ENCODE results near the gene MACF1. TPM values are rescaled to one million over a fixed set of nuclear protein-coding genes. Genes with fewer than 3 reads are reported as not detected.
"Not testable (repeated sequence)": the region's sequence is repeated elsewhere in the genome, so short reads cannot be mapped to it uniquely, and the experiment has no call there.

Gene MACF1
- total RNA-seq, 1 donor from 2014 or later = 396 TPM

DNA sequence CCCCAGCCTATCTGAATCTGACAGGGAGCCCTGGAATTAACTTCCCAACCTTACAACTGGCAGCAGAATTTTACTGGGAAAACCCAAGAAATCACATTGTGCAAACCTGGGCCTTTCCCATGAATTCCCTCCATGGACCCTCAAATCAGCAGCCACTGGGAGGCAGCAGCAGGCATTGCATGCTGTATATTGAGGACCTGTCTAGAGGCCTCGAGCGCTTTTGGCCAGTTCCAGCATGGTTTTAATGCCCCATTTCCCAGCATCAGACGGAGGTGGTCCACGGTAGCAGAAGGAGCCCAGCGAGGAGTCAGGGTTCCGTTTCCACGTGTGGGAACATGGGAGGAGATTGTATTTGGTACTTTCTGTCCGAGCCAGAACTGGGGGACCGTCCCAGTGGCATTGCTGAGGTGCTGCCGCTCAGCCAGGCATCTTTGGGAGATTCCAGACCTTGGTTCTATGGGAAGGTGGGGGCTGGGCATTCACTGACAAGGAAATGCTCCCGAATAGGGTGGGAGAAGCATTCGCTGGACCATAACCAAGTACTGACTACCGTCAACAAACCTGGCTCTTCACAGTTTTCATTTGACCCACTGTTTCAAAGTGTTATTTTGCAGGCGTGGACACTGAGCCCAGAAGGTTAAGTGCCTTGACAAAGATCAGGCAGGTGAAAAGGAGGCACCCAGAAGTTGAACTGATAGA, 302.9 kb downstream of the MACF1 start:
- intact Hi-C loops (cut with micrococcal nuclease) = no loop called here

DNA sequence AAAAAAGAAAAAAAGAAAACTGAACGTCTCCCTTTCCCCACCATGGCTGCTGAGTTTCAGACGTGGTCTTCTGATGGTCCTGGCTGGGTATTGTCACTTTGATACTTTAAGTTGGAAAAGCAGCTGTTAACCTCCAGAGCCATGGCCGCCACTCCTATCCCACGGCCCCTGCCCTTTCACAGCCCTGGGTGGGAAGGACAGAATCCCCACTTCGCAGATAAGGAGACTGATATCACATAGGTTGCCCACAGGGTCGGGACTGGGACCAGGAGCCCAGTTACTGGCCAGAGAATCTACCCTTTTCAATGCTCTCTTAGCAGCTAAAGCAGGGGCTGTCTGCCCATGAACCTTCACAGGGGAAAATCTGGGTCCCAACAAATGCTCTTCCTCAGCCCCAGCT, 303.8 kb downstream of the MACF1 start:
- intact Hi-C loops (cut with micrococcal nuclease) = no loop called here

DNA sequence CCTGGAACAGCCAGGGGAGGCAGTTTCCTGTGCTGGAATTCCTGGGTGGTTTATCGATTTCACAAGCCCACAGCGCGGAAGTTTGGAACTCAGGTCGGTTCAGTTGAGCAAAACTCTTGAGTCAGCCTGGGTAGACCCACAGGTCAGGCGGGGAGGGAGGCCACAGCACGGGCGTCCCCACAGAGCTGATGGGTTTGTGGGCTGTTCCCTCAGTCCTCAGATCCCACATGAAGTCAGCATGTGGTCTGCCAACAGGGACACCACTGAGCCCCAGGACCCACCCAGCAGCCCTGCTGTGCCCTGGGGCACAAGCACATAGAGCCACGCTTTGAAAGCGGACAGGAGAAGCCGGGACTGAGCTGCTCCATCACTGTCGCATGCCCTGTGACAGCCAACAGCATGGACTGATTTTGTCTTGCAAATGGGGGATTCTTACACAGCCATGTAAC, 304.4 kb downstream of the MACF1 start:
- intact Hi-C loops (cut with micrococcal nuclease) = no loop called here

DNA sequence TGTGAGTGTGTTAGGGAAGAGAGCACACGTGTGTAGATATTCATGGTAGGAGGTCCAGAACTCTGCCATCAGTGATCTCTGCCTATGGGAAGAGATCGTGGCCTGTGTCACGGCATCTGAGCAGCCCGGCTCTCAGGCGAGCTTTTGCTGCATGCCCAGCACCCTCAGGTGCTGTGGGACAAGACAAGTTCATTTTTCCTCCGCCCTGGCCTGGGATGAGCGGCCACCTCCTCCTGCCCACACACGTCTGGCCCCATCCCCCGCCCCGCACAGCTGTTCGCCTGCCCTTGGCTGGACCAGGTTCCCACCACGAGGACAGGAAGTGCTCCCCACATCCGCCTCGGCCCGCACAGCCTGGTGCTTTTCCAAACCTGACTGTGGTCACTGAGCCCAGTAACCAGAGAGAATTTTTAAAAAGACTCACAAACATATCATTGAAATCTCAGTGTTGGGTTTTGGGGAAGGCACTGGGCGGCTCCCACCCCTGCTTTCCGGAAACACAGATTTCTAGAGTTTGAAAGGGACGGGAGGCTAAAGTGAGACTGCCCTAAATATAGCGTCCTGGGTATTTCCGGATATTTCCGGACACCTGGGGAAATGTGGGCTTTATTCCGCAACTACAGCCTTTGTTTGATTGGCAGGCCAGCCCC, 305.0 kb downstream of the MACF1 start:
- intact Hi-C loops (cut with micrococcal nuclease) = no loop called here

DNA sequence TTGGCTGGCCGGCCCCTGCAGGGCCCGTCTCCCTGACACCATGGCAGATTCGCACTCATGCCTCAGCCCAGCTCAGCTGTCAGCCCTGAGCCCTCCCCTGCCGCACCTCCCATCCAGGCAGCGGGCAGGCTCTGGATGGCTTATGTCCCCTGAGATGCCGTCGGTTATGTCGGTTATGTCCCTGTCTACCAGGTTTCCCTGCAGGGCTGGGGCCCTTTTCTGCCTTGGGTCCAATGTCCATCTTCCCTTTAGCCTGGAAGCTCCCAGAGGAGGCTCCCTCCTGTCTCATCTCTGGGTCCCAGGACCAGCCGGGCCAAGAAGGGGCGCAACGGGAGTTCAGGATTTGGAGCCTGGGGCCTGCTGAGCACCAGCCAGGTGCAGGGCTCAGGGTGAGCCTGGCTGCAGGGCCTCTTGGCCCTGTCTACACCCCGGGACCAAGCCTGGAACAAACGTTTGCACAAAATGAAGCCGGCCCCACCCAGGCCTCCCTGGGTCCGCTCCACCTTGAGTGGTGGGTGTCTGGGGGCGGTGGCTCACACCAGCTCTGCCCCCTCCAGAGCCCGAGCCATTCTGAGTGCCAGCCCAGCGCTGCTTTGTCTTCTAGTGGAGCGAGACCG, 306.2 kb downstream of the MACF1 start:
- intact Hi-C loops (cut with micrococcal nuclease) = not testable (repeated sequence)

DNA sequence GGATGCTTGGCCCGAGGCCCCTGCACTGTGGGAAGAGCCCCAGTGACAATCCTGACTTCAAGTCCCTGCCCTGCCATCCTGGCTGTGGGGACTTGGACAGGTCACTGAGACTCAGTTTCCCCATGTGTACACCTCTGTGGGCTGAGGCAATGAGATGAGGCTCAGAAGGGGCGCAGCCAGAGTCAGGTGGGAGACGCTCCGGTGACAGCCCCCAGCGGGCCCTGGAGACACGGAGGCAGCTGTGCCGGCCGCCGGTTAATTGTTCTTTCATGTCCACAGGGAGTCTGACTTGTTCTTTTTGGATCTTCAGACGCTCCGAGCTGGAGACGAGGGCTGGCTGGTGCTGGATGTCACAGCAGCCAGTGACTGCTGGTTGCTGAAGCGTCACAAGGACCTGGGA, 307.0 kb downstream of the MACF1 start:
- intact Hi-C loops (cut with micrococcal nuclease) = not testable (repeated sequence)

DNA sequence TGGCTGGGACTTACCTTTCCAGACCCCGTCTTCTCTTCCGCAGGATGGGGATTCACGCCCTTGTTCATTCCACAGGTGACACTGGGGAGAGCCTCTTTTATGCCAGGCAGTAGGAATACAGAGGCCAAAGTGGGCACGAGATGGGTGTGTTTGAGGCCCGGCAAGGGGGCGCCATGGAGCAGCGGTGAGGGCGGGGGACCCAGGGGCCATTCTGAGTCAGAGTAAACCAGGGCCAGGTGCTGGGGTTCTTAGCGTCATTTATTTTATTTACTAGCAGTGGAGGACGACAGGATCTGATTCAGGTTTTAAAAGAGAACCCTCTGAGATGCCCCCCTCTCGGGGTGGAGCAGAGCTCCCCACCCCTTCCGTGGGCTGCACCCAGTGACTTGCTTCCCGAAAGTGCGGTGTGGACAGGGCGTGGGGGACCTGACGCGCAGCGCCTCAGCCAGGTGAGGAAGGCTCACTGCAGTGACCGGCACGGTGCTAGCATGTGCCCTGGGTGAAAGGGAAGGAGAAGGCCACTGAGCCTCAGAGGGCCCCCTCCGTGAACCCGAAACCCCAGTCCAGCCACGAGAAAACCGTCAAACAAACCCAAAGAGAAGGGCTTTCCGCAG, 307.8 kb downstream of the MACF1 start:
- intact Hi-C loops (cut with micrococcal nuclease) = not testable (repeated sequence)

DNA sequence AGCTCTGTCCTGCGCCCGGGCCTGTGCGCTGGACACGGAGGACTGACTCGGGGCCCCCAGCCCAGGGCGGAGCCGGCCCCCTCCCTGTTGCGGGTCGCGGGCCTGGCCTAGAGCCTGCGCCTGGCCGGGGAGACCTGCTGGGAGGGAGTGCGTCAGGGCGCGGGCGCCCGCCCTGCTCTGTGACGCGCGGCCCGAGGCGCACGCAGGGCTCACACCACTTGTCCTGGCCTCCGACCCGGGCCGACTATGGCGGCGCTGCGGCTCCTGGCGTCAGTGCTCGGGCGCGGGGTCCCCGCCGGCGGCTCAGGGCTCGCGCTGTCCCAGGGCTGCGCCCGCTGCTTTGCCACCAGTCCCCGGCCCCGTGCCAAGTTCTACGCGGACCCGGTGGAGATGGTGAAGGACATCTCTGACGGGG, 310.2 kb downstream of the MACF1 start:
- intact Hi-C loops (cut with micrococcal nuclease) = not testable (repeated sequence)

DNA sequence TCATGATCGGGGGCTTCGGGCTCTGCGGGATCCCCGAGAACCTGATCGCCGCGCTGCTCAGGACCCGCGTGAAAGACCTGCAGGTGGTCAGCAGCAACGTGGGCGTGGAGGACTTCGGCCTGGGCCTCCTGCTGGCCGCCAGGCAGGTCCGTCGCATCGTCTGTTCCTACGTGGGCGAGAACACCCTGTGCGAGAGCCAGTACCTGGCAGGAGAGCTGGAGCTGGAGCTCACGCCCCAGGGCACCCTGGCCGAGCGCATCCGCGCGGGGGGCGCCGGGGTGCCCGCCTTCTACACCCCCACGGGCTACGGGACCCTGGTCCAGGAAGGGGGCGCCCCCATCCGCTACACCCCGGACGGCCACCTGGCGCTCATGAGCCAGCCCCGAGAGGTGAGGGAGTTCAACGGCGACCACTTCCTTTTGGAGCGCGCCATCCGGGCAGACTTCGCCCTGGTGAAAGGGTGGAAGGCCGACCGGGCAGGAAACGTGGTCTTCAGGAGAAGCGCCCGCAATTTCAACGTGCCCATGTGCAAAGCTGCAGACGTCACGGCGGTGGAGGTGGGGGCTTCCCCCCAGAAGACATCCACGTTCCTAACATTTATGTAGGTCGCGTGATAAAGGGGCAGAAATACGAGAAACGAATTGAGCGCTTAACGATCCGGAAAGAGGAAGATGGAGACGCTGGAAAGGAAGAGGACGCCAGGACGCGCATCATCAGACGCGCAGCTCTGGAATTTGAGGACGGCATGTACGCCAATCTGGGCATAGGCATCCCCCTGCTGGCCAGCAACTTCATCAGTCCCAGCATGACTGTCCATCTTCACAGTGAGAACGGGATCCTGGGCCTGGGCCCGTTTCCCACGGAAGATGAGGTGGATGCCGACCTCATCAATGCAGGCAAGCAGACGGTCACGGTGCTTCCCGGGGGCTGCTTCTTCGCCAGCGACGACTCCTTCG, 310.9 kb downstream of the MACF1 start:
- intact Hi-C loops (cut with micrococcal nuclease) = not testable (repeated sequence)

DNA sequence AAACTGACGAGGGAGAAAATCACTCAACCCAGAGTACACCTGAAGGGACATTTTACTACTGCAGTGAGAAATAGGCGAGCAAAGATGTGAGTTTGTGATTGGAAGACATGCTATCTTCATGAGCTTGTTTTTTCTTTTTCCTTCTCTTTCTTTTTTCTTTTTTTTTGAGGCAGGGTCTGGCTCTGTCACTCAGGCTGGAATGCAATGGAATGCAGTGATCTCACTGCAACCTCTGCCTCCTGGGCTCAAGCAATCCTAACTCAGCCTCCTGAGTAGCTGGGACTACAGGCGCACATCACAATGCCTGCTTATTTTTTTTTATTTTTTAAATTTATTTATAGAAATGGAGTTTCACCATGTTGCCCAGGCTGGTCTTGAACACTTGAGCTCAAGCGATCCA, 312.3 kb downstream of the MACF1 start:
- intact Hi-C loops (cut with micrococcal nuclease) = not testable (repeated sequence)

DNA sequence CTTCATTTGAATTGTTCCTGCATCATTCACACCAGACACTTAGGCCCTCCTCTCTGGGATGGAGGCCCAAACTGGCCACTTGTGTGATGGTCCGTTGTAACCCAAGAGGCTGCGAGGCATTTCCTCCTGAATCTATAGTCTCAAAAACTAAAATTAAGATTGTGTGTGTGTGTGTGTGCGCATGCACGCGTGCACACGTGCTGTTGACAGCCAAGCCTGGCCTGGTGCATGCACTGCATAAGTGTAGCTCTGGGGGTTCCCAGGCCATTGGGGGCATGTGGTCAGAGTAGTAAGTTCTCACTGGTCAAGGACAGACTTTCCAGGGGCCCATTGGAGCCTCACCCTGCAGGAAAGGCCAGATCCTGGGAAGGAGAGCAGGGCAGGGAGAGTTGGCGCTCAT, 313.4 kb downstream of the MACF1 start:
- intact Hi-C loops (cut with micrococcal nuclease) = not testable (repeated sequence)

DNA sequence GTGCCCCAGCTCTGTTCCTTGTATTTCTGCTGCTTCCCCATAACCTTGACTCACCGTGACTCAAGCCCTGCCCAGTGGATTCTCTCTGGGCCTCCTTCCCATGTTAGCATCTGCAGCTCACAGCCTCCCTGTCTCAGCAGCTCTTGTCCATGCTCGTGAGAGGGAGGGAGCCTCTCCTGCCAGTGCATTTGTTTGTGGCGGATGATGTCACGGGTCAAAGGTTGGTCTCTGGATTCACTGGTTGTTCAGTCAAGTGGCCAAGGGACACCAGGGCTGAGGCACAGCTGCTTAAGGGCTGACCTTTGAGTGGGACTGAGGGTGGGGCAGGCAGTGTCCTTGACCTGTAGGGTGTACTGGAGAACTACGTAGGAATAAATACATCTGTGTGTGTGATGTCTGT, 314.9 kb downstream of the MACF1 start:
- intact Hi-C loops (cut with micrococcal nuclease) = not testable (repeated sequence)

DNA sequence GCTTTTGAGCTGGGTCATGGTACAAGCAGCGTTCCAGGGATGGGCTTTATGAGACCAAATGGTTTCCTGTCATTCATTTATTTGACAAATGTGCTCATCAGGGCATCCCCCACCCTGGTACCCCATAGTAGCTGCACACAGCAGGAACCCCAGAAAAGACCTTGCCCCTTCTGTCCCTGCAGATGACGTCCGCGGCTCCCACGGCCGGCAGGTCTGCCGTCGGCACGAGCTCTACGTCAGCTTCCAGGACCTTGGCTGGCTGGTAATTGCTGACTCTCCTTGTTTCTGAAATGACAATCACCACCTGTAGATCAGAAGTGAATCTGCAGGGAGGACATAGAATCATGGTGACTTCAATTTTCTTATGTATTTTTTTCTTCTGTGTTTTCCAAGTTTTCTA, 317.7 kb downstream of the MACF1 start:
- intact Hi-C loops (cut with micrococcal nuclease) = not testable (repeated sequence)

DNA sequence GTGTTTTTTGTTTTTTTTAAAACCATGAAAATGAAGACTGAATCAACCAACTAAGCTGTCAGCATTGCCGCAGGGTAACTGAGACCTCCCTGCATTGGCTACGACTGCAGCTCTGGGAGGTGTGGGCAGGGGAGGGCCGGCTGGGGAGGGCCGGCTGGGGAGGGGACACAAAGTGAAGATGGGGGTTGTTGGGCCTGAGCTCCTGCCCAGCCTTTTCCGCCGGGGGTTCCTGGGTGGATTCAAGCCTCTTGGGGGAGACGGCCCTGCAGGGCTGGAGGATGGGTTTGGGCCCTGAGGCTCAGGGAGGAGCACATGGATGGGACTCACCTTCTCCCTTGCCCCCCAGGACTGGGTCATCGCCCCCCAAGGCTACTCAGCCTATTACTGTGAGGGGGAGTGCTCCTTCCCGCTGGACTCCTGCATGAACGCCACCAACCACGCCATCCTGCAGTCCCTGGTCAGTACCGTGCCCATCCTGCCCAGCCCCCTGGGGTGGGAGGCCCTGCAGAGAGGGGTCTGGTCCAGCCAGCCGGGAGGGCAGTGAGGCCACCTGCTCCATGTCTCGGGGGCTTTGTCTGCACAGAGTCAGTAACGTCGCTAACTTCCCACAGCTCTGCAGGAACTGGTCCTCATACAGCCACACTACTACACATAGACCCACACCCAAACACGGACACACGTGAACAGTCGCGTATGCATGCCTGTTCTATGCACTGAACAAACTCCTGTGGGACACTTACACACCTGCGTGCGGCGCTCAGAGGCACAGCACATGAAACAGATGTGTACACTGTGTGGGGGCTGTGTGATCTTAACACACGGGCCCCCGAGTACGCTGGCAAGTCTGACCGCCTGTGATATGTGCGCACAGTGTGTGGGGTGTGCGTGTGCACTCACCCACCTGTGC, 318.4 kb downstream of the MACF1 start:
- intact Hi-C loops (cut with micrococcal nuclease) = no loop called here

DNA sequence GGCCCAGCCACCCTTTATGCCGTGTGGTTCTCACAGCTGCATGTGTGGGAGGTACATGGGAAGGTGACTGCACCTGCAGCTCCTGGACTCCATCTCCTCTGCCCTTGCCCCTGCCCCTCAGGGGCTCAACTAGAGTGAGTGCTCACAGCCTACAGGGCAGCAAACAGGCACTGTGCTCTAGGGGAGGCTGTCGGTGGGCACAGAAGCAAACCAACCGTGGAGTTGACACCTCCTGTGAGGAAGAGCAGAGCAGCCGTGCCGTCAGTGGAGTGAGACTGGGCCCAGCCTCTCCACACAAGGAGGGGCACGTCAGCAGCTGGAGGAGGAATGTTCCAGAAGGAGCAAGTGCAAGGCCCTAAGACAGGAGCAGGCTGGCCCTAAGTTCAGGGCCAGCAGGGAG, 319.7 kb downstream of the MACF1 start:
- intact Hi-C loops (cut with micrococcal nuclease) = no loop called here

DNA sequence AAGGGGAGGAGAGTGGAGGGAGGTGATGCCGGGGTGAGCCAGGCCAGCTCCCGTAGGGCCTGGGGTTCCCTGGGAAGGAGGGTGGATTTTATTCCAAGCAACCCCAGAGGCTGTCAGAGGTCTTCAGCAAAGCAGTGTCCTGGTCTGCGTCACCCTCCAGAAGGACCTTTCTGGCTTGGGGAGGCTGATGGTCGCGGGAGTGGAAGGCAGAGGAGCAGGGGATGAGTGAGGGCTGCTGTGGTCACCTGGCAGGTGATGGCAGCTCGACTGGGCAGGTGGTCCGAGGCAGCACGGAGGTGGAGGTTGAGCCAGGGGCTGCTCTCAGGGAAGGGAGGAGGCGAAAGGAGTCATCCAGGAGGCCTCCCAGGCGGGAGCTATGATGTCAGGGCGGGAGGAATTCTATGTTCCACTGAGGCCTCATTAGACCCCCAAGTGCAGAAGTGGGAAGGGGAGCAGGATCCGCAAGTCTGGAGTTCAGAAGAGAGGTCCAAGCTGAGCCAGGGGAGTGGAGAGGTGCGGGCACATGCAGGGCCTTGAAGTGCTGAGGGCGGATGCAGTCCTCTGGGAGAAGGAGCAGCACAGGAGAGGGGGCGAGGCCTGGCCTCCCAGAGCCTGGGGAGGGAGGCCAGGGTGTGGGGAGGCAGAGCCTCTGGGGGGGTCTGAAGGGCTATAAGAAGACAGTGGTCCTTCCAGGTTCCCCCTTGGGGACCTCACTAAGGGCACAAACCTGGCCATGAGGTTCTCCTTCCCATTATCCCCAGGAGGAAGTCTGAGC, 320.3 kb downstream of the MACF1 start:
- intact Hi-C loops (cut with micrococcal nuclease) = no loop called here

DNA sequence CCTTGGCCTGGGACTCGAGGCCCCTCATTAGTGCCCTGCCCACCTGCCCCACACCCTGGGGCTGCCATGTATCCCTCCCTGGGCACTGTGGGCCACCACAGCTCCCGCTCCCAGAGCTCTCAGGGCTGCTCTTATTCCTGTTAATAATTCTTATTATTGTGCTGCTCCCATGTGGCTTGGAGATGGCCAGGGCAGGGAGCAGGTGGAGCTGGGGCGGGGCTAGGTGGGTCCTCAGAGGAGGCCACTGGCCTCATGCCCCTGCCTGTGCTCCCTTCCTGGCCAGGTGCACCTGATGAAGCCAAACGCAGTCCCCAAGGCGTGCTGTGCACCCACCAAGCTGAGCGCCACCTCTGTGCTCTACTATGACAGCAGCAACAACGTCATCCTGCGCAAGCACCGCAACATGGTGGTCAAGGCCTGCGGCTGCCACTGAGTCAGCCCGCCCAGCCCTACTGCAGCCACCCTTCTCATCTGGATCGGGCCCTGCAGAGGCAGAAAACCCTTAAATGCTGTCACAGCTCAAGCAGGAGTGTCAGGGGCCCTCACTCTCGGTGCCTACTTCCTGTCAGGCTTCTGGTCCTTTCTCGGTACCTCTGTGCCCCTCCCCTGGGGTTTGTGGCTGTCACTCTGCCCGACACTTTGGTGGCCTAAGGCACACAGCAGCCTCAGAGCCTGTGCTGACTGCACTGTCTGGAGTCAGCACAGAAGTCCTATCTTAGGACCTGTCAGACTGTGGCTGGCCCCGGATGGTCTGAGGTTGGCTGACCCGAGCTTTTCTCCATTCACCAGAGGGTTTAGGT, 321.1 kb downstream of the MACF1 start:
- intact Hi-C loops (cut with micrococcal nuclease) = no loop called here

DNA sequence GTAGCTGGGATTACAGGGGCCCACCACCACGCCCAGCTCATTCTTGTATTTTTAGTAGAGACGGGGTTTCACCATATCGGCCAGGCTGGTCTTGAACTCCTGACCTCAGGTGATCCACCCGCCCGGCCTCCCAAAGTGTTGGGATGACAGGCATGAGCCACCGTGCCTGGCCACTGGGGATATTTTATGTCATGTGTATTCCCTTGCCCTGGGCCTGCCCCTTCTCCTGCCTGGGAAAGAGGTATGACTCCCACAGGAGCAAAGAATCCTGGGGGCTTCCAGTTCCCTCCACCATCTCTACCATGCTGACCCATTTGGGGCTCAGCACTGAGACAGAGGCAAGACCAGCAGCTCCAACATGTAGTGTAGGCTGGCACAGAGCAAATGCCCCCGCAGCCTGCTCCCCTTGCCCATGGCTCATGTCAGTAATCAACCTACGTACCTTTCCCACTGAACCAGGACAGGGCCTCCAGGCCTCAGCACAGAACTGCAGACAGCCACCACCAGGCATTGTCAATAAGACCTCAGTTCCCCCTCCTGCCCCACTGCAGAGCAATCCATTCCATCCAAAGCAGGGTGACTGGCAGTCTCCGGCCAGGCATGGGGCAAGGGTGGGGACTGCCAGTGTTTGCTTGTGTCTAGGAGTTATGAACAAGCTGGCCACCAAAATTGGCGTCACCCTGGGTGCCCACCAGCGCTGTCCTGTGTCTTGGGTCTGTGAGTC, 322.1 kb downstream of the MACF1 start:
- intact Hi-C loops (cut with micrococcal nuclease) = no loop called here

All from T-helper 2 cell treated with Interferon-gamma antibody and Interleukin-4, amounts not matched to agents 100 ng/mL and 5 ng/mL, for 36 hours (primary cell).